WTC11 (cell line): ENCODE measurements around the gene SPATA13. TPM values are rescaled to one million over a fixed set of nuclear protein-coding genes. Genes with fewer than 3 reads are reported as not detected.
A peak's percentile ranks its signal among the peaks of the same experiment; 100 is the strongest.

ENCODE experiments used
- ATAC-seq: fragments of 200-7000 bp; cut with Tn5 transposase; 2 replicates; pipeline ENCODE4 v1.10.0; 2021; ENCODE audit warnings: mild to moderate bottlenecking, moderate library complexity
- CTCF ChIA-PET: fragments of 300-600 bp; sonication (Branson Sonifier 250); formaldehyde crosslinking; loops from one replicate; lab custom pipeline; 2021; ENCODE audit warnings: antibody characterized with exemption; lab: Charles Lee
- POLR2A ChIA-PET: fragments of 350-600 bp; sonication (Branson Sonifier 250); formaldehyde crosslinking; loops from one replicate; lab custom pipeline; 2021; ENCODE audit warnings: antibody characterized with exemption; lab: Charles Lee
- DNase-seq: peaks from one replicate; pipeline ENCODE4 v3.0.0; 2021; ENCODE audit warnings: low spot score
- H3K27ac Mint-ChIP-seq: 2 replicates; pipeline ENCODE4 v1.8.0; 2021; ENCODE audit warnings: mixed read lengths
- H3K27me3 Mint-ChIP-seq: 2 replicates; pipeline ENCODE4 v1.8.0; 2021; ENCODE audit warnings: low read depth, mild to moderate bottlenecking, moderate library complexity, mixed read lengths
- H3K36me3 Mint-ChIP-seq: 2 replicates; pipeline ENCODE4 v1.8.0; 2021; ENCODE audit warnings: mixed read lengths
- H3K4me1 Mint-ChIP-seq: 2 replicates; pipeline ENCODE4 v1.8.0; 2022; ENCODE audit warnings: mixed read lengths
- H3K4me3 Mint-ChIP-seq: 2 replicates; pipeline ENCODE4 v1.8.0; 2021; ENCODE audit warnings: mild to moderate bottlenecking, moderate library complexity, mixed read lengths
- H3K9me3 Mint-ChIP-seq: 2 replicates; pipeline ENCODE4 v1.8.0; 2021; ENCODE audit warnings: mixed read lengths
- ETV6 ChIP-seq: sonication (generic); formaldehyde crosslinking; IDR thresholded peaks from 2 replicates; pipeline ENCODE4 v1.8.1; 2022; ENCODE audit warnings: mild to moderate bottlenecking, missing genetic modification reagents
- FOXJ3 ChIP-seq: sonication (generic); formaldehyde crosslinking; IDR thresholded peaks from 2 replicates; pipeline ENCODE4 v1.9.0; 2021; ENCODE audit warnings: missing genetic modification reagents, mild to moderate bottlenecking, borderline replicate concordance
- GABPB1 ChIP-seq: sonication (generic); formaldehyde crosslinking; IDR thresholded peaks from 2 replicates; pipeline ENCODE4 v1.8.1; 2023; ENCODE audit warnings: mild to moderate bottlenecking, missing genetic modification reagents
- GRHL2 ChIP-seq: fragments of 250-450 bp; sonication (Bioruptor Pico); IDR thresholded peaks from 2 replicates; pipeline ENCODE4 v1.8.0; 2022; ENCODE audit warnings: mild to moderate bottlenecking, moderate library complexity; ENCODE audit not compliant: insufficient replicate concordance, severe bottlenecking
- HMGA2 ChIP-seq: fragments of 250-450 bp; sonication (Bioruptor Pico); IDR thresholded peaks from 2 replicates; pipeline ENCODE4 v1.4.0; 2021; ENCODE audit warnings: mild to moderate bottlenecking, moderate library complexity
- JUN ChIP-seq: sonication (generic); formaldehyde crosslinking; IDR thresholded peaks from 2 replicates; pipeline ENCODE4 v1.8.0; 2023; ENCODE audit warnings: mild to moderate bottlenecking, missing genetic modification reagents
- MXD4 ChIP-seq: fragments of 250-450 bp; sonication (Bioruptor Pico); IDR thresholded peaks from 2 replicates; pipeline ENCODE4 v1.8.0; 2021; ENCODE audit warnings: mild to moderate bottlenecking, moderate library complexity, borderline replicate concordance
- PRRX2 ChIP-seq: fragments of 250-450 bp; sonication (Bioruptor Pico); IDR thresholded peaks from 2 replicates; pipeline ENCODE4 v1.8.0; 2021; ENCODE audit warnings: mild to moderate bottlenecking
- RELA ChIP-seq: sonication (generic); formaldehyde crosslinking; IDR thresholded peaks from 2 replicates; pipeline ENCODE4 v1.8.1; 2022; ENCODE audit warnings: missing genetic modification reagents, mild to moderate bottlenecking, borderline replicate concordance
- SMAD3 ChIP-seq: sonication (generic); formaldehyde crosslinking; IDR thresholded peaks from 2 replicates; pipeline ENCODE4 v1.8.0; 2022; ENCODE audit warnings: missing genetic modification reagents, mild to moderate bottlenecking, borderline replicate concordance
- SP1 ChIP-seq: sonication (generic); formaldehyde crosslinking; conservative IDR thresholded peaks from 2 replicates; pipeline ENCODE4 v1.8.1; 2022; ENCODE audit warnings: missing genetic modification reagents
- TCF7 ChIP-seq: sonication (generic); formaldehyde crosslinking; IDR thresholded peaks from 2 replicates; pipeline ENCODE4 v1.8.0; 2022; ENCODE audit warnings: mild to moderate bottlenecking, low read depth, missing genetic modification reagents, moderate library complexity
- TEAD1 ChIP-seq: sonication (generic); formaldehyde crosslinking; IDR thresholded peaks from 2 replicates; pipeline ENCODE4 v1.8.0; 2022; ENCODE audit warnings: mild to moderate bottlenecking, missing genetic modification reagents
- TP53 ChIP-seq: sonication (generic); formaldehyde crosslinking; IDR thresholded peaks from 2 replicates; pipeline ENCODE4 v1.8.1; 2023; ENCODE audit warnings: mild to moderate bottlenecking, missing genetic modification reagents
- ZNF121 ChIP-seq: sonication (generic); formaldehyde crosslinking; IDR thresholded peaks from 2 replicates; pipeline ENCODE4 v1.8.0; 2023; ENCODE audit warnings: missing genetic modification reagents
- ZNF671 ChIP-seq: fragments of 250-450 bp; sonication (Bioruptor Pico); IDR thresholded peaks from 2 replicates; pipeline ENCODE4 v1.8.0; 2021; ENCODE audit warnings: mild to moderate bottlenecking
- total RNA-seq: library from RNA; stranded (reverse); gene quantifications from 3 replicates; pipeline ENCODE4 v1.2.3, GENCODE V29; 2021
- TF ChIP-seq, protein P1 (sequence below): sonication (generic); formaldehyde crosslinking; IDR thresholded peaks from 2 replicates; pipeline ENCODE4 v1.8.1; 2022; ENCODE audit warnings: mild to moderate bottlenecking, missing genetic modification reagents, moderate library complexity, borderline replicate concordance
- TF ChIP-seq, protein P2 (sequence below): sonication (generic); formaldehyde crosslinking; IDR thresholded peaks from 2 replicates; pipeline ENCODE4 v1.8.1; 2023; ENCODE audit warnings: mild to moderate bottlenecking, moderate library complexity, missing genetic modification reagents
- TF ChIP-seq, protein P3 (sequence below): sonication (generic); formaldehyde crosslinking; IDR thresholded peaks from 2 replicates; pipeline ENCODE4 v1.8.1; 2023; ENCODE audit warnings: mild to moderate bottlenecking, missing genetic modification reagents, moderate library complexity
- TF ChIP-seq, protein P4 (sequence below): sonication (generic); formaldehyde crosslinking; IDR thresholded peaks from 2 replicates; pipeline ENCODE4 v1.8.0; 2022; ENCODE audit warnings: mild to moderate bottlenecking, missing genetic modification reagents
- TF ChIP-seq, protein P5 (sequence below): fragments of 250-450 bp; sonication (Bioruptor Pico); conservative IDR thresholded peaks from 2 replicates; pipeline ENCODE4 v1.9.0; 2021; ENCODE audit warnings: mild to moderate bottlenecking
- TF ChIP-seq, protein P6 (sequence below): sonication (generic); formaldehyde crosslinking; IDR thresholded peaks from 2 replicates; pipeline ENCODE4 v1.8.0; 2023; ENCODE audit warnings: missing genetic modification reagents
- TF ChIP-seq, protein P7 (sequence below): sonication (generic); formaldehyde crosslinking; IDR thresholded peaks from 2 replicates; pipeline ENCODE4 v1.8.1; 2023; ENCODE audit warnings: mild to moderate bottlenecking, missing genetic modification reagents

SPATA13 gene
- total RNA-seq, 1 experiment from 2014 or later: 29.0 TPM

DNA sequence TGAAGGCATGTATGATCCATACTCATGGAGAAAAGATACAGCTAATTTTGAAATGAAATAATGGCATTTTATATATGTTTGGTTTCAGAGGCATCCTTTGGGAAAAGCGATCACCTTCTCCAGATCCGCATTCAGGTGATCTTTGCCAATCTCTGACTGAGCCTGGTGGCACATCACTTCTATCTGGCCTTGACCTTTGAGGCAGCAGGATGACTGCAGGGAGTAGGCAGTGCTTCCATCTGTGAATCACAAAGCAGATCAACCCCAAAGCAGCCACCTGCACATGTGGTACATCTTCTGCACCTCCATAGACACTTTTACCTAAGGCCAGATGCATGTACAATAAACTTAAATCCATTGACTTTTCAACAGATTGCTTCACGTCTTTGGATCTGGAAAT is 53.4 kb downstream of the SPATA13 start (continued):
- TF ChIP-seq, protein P1, sequence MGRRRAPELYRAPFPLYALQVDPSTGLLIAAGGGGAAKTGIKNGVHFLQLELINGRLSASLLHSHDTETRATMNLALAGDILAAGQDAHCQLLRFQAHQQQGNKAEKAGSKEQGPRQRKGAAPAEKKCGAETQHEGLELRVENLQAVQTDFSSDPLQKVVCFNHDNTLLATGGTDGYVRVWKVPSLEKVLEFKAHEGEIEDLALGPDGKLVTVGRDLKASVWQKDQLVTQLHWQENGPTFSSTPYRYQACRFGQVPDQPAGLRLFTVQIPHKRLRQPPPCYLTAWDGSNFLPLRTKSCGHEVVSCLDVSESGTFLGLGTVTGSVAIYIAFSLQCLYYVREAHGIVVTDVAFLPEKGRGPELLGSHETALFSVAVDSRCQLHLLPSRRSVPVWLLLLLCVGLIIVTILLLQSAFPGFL (CRISPR knock-in tag): no peak
- TF ChIP-seq GRHL2 (CRISPR knock-in tag) (no peak), FOXJ3 (no peak), ETV6 (CRISPR knock-in tag) (no peak), HMGA2 (CRISPR knock-in tag) (no peak), TEAD1 (CRISPR knock-in tag) (no peak), ZNF121 (CRISPR knock-in tag) (no peak)
- TF ChIP-seq, protein P2, sequence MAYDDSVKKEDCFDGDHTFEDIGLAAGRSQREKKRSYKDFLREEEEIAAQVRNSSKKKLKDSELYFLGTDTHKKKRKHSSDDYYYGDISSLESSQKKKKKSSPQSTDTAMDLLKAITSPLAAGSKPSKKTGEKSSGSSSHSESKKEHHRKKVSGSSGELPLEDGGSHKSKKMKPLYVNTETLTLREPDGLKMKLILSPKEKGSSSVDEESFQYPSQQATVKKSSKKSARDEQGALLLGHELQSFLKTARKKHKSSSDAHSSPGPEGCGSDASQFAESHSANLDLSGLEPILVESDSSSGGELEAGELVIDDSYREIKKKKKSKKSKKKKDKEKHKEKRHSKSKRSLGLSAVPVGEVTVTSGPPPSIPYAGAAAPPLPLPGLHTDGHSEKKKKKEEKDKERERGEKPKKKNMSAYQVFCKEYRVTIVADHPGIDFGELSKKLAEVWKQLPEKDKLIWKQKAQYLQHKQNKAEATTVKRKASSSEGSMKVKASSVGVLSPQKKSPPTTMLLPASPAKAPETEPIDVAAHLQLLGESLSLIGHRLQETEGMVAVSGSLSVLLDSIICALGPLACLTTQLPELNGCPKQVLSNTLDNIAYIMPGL: no peak

DNA sequence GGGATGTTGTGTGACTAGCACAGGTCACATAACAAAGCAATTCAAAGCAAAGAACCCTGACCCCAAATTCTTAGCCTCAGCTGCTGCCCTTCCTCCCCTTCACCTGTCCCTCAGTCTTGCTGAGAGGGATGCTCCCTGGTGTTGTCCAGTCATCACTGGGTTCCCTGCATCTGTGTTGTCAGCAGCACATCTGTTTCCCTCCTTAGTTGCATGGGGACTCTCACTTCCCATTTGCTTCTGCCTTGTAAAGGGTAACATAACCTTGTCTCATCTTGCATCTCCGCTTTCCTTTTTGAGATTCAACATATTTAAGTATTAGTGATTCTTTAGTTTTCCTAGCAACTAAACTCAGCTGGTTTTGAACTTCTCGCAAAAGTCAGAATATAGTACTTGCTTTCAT is 54.0 kb downstream of the SPATA13 start:
- CTCF ChIA-PET: interaction anchor here (2.2 kb wide), 1 partner anchor 14 kb away, joined by 7 read pairs; no protein-coding TSS in a partner anchor
- no peak for ATAC-seq

DNA sequence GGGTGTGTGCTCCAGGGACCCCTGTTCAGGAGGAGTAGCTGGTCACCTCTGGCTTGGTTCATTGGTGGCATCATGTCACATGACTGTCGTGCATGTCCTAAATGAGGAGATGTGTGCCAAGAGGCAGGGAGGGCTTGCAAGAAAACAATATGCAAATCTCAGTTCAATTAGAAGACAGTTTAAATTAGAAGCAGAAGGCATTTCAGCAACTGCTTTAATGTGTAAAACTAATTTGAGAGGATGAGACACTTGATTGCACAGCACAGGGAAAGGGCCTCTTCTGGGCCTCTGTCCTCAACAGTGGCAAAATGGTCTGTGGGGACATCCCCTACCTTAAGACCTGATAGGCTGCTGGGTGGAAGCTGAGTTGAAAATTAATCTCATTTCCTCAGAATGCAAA is 54.6 kb downstream of the SPATA13 start:
- TF ChIP-seq, protein P3, sequence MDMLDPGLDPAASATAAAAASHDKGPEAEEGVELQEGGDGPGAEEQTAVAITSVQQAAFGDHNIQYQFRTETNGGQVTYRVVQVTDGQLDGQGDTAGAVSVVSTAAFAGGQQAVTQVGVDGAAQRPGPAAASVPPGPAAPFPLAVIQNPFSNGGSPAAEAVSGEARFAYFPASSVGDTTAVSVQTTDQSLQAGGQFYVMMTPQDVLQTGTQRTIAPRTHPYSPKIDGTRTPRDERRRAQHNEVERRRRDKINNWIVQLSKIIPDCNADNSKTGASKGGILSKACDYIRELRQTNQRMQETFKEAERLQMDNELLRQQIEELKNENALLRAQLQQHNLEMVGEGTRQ: peak; percentile 23; the same call in 1 of the 2 replicates
- TF ChIP-seq, protein P4, sequence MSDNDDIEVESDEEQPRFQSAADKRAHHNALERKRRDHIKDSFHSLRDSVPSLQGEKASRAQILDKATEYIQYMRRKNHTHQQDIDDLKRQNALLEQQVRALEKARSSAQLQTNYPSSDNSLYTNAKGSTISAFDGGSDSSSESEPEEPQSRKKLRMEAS (CRISPR knock-in tag): no peak
- TF ChIP-seq ZNF671 (CRISPR knock-in tag): no peak
- H3K36me3 Mint-ChIP-seq: no peaks in the 10 kb centered on the region
- no peak for ATAC-seq
- no peak overlapping the region for H3K4me3 Mint-ChIP-seq
- POLR2A ChIA-PET: no interaction called here
- no peaks in the 10 kb centered on the region for H3K27me3 Mint-ChIP-seq
- peaks cover 61% of the 10 kb centered on the region for H3K4me1 Mint-ChIP-seq
- DNase-seq: no peak
- no peaks in the 10 kb centered on the region for H3K9me3 Mint-ChIP-seq
- H3K27ac Mint-ChIP-seq: no peak overlapping the region
- CTCF ChIA-PET: interaction anchor here (1.4 to 5.8 kb wide), 3 partner anchors 14 to 194 kb away, joined by 3 to 50 read pairs (median 7); no protein-coding TSS in a partner anchor

More for the DNA sequence above, 54.0 kb downstream of the SPATA13 start:
- peaks cover 2% of the 10 kb centered on the region; the same call in 1 of the 2 replicates for H3K9me3 Mint-ChIP-seq
- POLR2A ChIA-PET: no interaction called here
- H3K4me3 Mint-ChIP-seq: no peak overlapping the region
- no peak for DNase-seq
- no peaks in the 10 kb centered on the region for H3K27me3 Mint-ChIP-seq
- H3K4me1 Mint-ChIP-seq: peaks cover 56% of the 10 kb centered on the region
- H3K27ac Mint-ChIP-seq: no peak overlapping the region
- no peaks in the 10 kb centered on the region for H3K36me3 Mint-ChIP-seq
- TF ChIP-seq TCF7 (CRISPR knock-in tag): no peak

DNA sequence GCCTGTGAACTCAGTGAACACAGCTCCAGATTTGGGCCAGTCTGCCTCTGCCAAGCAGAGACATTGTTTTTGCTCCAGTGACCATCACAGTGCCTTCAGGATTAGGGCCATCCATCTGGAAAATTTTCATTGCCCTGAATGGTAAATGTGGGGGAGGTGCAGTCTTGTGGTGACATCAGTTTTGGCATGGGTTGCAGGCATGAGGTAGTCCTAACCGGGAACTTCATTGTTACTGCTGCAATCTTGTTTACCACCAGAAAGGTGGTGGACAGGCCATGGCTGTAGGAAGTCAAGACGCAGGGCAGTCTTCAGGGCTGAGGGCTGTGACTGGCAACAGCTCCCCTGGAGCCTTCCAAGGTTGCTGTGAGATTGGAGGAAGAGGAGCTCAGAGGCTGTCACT is 55.2 kb downstream of the SPATA13 start:
- H3K4me3 Mint-ChIP-seq: no peak overlapping the region
- no peaks in the 10 kb centered on the region for H3K27me3 Mint-ChIP-seq
- no peak for ATAC-seq
- ChIA-PET POLR2A (interaction anchor here (0.6 kb wide), 1 partner anchor 159 kb away, joined by 4 read pairs; no protein-coding TSS in a partner anchor), CTCF (interaction anchor here (1.4 to 5.8 kb wide), 3 partner anchors 13 to 195 kb away, joined by 3 to 50 read pairs (median 7); no protein-coding TSS in a partner anchor)
- no peak overlapping the region for H3K27ac Mint-ChIP-seq
- DNase-seq: no peak
- H3K9me3 Mint-ChIP-seq: no peaks in the 10 kb centered on the region
- H3K36me3 Mint-ChIP-seq: no peaks in the 10 kb centered on the region
- H3K4me1 Mint-ChIP-seq: peaks cover 61% of the 10 kb centered on the region
- TF ChIP-seq, protein P5, sequence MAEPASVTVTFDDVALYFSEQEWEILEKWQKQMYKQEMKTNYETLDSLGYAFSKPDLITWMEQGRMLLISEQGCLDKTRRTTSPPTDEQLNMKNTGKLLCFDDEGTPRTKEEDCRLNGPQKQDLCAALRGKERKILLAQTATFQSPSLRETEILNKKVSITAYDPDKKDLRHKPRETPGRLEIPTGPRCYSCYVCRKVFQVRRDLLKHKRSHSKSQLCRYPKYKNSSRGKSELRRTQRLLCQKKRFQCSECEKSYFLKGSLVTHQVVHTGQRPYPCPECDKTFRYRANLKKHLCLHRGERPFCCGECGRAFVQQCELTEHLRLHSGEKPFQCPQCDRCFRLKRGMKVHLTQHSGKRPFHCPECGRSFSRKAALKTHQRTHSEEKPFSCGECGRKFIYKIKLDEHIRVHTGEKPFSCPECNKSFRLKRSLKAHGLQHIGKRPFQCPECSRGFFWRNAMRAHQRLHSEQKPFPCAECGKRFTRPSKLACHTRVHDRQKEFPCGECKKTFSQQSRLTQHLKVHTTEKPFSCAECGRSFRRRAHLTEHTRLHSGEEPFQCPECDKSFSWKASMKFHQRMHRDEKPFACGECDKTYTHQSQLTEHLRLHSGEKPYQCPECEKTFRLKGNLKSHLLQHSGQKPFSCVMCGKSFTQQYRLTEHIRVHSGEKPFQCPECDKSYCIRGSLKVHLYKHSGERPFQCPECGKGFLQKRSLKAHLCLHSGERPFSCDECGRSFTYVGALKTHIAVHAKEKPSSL (CRISPR knock-in tag): no peak
- TF ChIP-seq SMAD3: no peak
- no peak for TF ChIP-seq RELA
- no peak for TF ChIP-seq SP1 (CRISPR knock-in tag)
- no peak for TF ChIP-seq JUN
- TF ChIP-seq ZNF121 (CRISPR knock-in tag): no peak
- no peak for TF ChIP-seq TP53 (CRISPR knock-in tag)
- TF ChIP-seq, protein P6, sequence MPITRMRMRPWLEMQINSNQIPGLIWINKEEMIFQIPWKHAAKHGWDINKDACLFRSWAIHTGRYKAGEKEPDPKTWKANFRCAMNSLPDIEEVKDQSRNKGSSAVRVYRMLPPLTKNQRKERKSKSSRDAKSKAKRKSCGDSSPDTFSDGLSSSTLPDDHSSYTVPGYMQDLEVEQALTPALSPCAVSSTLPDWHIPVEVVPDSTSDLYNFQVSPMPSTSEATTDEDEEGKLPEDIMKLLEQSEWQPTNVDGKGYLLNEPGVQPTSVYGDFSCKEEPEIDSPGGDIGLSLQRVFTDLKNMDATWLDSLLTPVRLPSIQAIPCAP: no peak
- no peak for TF ChIP-seq PRRX2
- TF ChIP-seq GABPB1 (CRISPR knock-in tag): no peak
- TF ChIP-seq, protein P7, sequence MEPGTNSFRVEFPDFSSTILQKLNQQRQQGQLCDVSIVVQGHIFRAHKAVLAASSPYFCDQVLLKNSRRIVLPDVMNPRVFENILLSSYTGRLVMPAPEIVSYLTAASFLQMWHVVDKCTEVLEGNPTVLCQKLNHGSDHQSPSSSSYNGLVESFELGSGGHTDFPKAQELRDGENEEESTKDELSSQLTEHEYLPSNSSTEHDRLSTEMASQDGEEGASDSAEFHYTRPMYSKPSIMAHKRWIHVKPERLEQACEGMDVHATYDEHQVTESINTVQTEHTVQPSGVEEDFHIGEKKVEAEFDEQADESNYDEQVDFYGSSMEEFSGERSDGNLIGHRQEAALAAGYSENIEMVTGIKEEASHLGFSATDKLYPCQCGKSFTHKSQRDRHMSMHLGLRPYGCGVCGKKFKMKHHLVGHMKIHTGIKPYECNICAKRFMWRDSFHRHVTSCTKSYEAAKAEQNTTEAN: no peak
- no peak for TF ChIP-seq TCF7 (CRISPR knock-in tag)
- no peak for TF ChIP-seq MXD4
